B cell (primary cell): ENCODE results near the gene EVL. TPM values are rescaled to one million over a fixed set of nuclear protein-coding genes. Genes with fewer than 3 reads are reported as not detected.

ENCODE experiments used
- ATAC-seq: fragments of 200-7000 bp; cut with Tn5 transposase; one replicate; pipeline ENCODE4 v1.10.0; 2021; ENCODE audit warnings: low read depth, mild to moderate bottlenecking, moderate number of reproducible peaks, moderate library complexity
- CTCF ChIA-PET: fragments of 350-600 bp; sonication (Branson Sonifier 250); formaldehyde crosslinking; loops from one replicate; lab custom pipeline; 2021; ENCODE audit warnings: antibody characterized with exemption, inconsistent platforms; lab: Charles Lee
- POLR2A ChIA-PET: fragments of 350-600 bp; sonication (Branson Sonifier 250); formaldehyde crosslinking; loops from one replicate; lab custom pipeline; 2021; ENCODE audit warnings: antibody characterized with exemption; lab: Charles Lee
- DNase-seq: peaks from one replicate; pipeline ENCODE4 v3.0.0; 2013
- H2AFZ ChIP-seq: 2 replicates; pipeline ENCODE4 v1.6.1; 2012; ENCODE audit warnings: mild to moderate bottlenecking, low read depth, low read length; ENCODE audit not compliant: insufficient read depth, poor library complexity, severe bottlenecking
- H3K27ac ChIP-seq, 2 donors: 1 replicate in 1 of 2; 2 replicates in 1 of 2; pipeline ENCODE4 v1.5.1; 2012 to 2013; ENCODE audit warnings: low read length in 2 of 2, mild to moderate bottlenecking in 2 of 2, moderate library complexity in 1 of 2
- H3K27me3 ChIP-seq, 4 experiments: fragments of 200-600 bp in 1 of 4; sonication (generic) in 1 of 4; replicated peaks in 1 of 4; 1 replicate in 2 of 4; 2 replicates in 2 of 4; pipeline versions ENCODE4 v1.6.1 to v1.7.0; 2013 to 2016; ENCODE audit warnings: low read length in 3 of 4, mild to moderate bottlenecking in 2 of 4, mixed read lengths in 1 of 4, moderate library complexity in 1 of 4; ENCODE audit not compliant: insufficient read depth in 4 of 4, control insufficient read depth in 3 of 4; ENCODE audit errors: control extremely low read depth in 1 of 4
- H3K36me3 ChIP-seq, 2 experiments: replicated peaks in 1 of 2; 1 replicate in 1 of 2; 2 replicates in 1 of 2; pipeline versions ENCODE4 v1.6.1 to v1.7.1; 2013; ENCODE audit warnings: low read length in 1 of 2; ENCODE audit not compliant: insufficient read depth in 2 of 2, control insufficient read depth in 1 of 2; ENCODE audit errors: control extremely low read depth in 1 of 2, extremely low read depth in 1 of 2
- H3K4me1 ChIP-seq, 2 donors: fragments of 200-600 bp in 1 of 2; sonication (generic) in 1 of 2; 1 replicate in 1 of 2; 2 replicates in 1 of 2; pipeline versions ENCODE4 v1.5.1 to v1.6.1; 2013 to 2017; ENCODE audit warnings: low read length in 2 of 2; ENCODE audit not compliant: control insufficient read depth in 2 of 2, insufficient read depth in 2 of 2
- H3K4me2 ChIP-seq: replicated peaks from 2 replicates; pipeline ENCODE3; 2012; ENCODE audit warnings: mild to moderate bottlenecking, low read depth, low read length; ENCODE audit not compliant: poor library complexity, severe bottlenecking
- H3K4me3 ChIP-seq, 5 experiments: fragments of 200-600 bp in 1 of 5; sonication (generic) in 1 of 5; 1 replicate in 3 of 5; 2 replicates in 2 of 5; pipeline versions ENCODE4 v1.5.1 to v1.7.0; 2011 to 2016; ENCODE audit warnings: low read length in 4 of 5, mild to moderate bottlenecking in 4 of 5, low read depth in 2 of 5, control low read depth in 1 of 5, moderate library complexity in 1 of 5; ENCODE audit not compliant: insufficient read depth in 1 of 5; ENCODE audit errors: control extremely low read depth in 1 of 5, extremely low read depth in 1 of 5
- H3K79me2 ChIP-seq: fragments of 200-600 bp; sonication (generic); one replicate; pipeline ENCODE4 v1.6.0; 2016; ENCODE audit warnings: low read length; ENCODE audit not compliant: control insufficient read depth, insufficient read depth
- H3K9ac ChIP-seq: fragments of 200-600 bp; sonication (generic); 2 replicates; pipeline ENCODE4 v1.6.1; 2017; ENCODE audit warnings: mild to moderate bottlenecking, low read length, moderate library complexity
- H3K9me3 ChIP-seq, 3 donors: one replicate each; pipeline versions ENCODE4 v1.6.1 to v1.7.1; 2013; ENCODE audit warnings: low read length in 2 of 3; ENCODE audit not compliant: control insufficient read depth in 2 of 3, insufficient read depth in 1 of 3; ENCODE audit errors: control extremely low read depth in 1 of 3
- H4K20me1 ChIP-seq: 2 replicates; pipeline ENCODE4 v1.6.0; 2012; ENCODE audit warnings: mild to moderate bottlenecking, low read length; ENCODE audit not compliant: insufficient read depth, control insufficient read depth, poor library complexity, severe bottlenecking
- H3K27ac Mint-ChIP-seq: one replicate; pipeline ENCODE4 v1.8.0; 2021; ENCODE audit warnings: mixed read lengths
- H3K27me3 Mint-ChIP-seq: one replicate; pipeline ENCODE4 v1.8.0; 2021; ENCODE audit warnings: mixed read lengths
- H3K4me1 Mint-ChIP-seq: one replicate; pipeline ENCODE4 v1.8.0; 2021; ENCODE audit warnings: mixed read lengths
- H3K4me3 Mint-ChIP-seq: one replicate; pipeline ENCODE4 v1.8.0; 2021; ENCODE audit warnings: mixed read lengths
- H3K9me3 Mint-ChIP-seq: one replicate; pipeline ENCODE4 v1.8.0; 2022; ENCODE audit warnings: mixed read lengths; ENCODE audit not compliant: insufficient read depth
- EZH2 ChIP-seq: IDR thresholded peaks from 2 replicates; pipeline ENCODE4 v1.6.1; 2012; ENCODE audit warnings: borderline replicate concordance, low read depth, mild to moderate bottlenecking, moderate library complexity, low read length; ENCODE audit not compliant: insufficient read depth, poor library complexity, severe bottlenecking
- WGBS: methylation state at CpG from one replicate; pipeline ENCODE4 v1.1.5; 2013; ENCODE audit warnings: missing lambda C conversion rate; ENCODE audit not compliant: insufficient coverage; 5-methylcytosine and 5-hydroxymethylcytosine counted together
- intact Hi-C: fragments of 100-400 bp; cut with micrococcal nuclease; formaldehyde crosslinking; loops from one replicate; pipeline ENCODE4 v1.10.0; 2022
- polyA plus RNA-seq: library from polyadenylated mRNA; depleted of rRNA; stranded (reverse); fragments of >200 nt; gene quantifications from 2 replicates; pipeline ENCODE4 v1.2.3, GENCODE V29; 2012
- total RNA-seq, 2 donors: library from RNA; stranded (reverse); fragments of 120-200 nt in 1 of 2; gene quantifications; 1 replicate in 1 of 2; 2 replicates in 1 of 2; pipeline versions ENCODE4 v1.2.3 to v1.2.4, GENCODE V29; 2013 to 2022
- TF ChIP-seq, protein P1 (sequence below): fragments of 200-600 bp; IDR thresholded peaks from one replicate; pipeline ENCODE4 v1.8.0; 2022; ENCODE audit warnings: antibody characterized with exemption, mild to moderate bottlenecking

Gene EVL
- total and polyA plus RNA-seq, 2 donors (not counting 1 experiment from before 2014, with no cell fraction given), result 486 to 892 TPM

DNA sequence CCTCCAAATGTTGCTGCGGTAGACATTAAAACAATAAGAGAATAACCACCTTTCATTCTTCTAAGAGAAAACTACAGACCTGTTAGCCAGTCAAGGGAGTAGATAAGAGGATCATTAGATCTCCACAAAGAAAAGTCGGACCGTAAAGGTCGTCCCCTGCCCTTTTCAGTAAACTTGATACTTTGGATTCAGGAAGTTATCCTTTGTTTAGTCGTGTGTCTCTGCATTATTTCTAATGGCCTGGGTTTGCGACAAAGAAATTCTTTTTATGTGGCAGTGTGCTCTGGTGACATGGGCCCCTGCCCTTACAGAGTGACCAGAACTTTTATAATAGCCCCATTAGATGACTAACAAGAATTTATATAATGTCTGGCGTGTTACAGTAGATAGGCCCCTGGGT is 44.6 kb upstream of the EVL start:
- intact Hi-C loops, result no loop called here
- Mint-ChIP-seq H3K4me3 (no peak overlapping the region), H3K4me1 (no peaks in the 10 kb centered on the region), H3K27me3 (peaks cover 4% of the 10 kb centered on the region), H3K27ac (no peak overlapping the region), H3K9me3 (no peaks in the 10 kb centered on the region)
- Histone ChIP-seq H3K4me2 (no peak overlapping the region), H3K9ac (no peak overlapping the region), H3K9me3 (no peaks in the 10 kb centered on the region), H2AFZ (no peak overlapping the region), H3K36me3 (no peaks in the 10 kb centered on the region), H3K4me3 (no peak overlapping the region), H3K27me3 (peaks cover 0 to 2% (median 0%) of the 10 kb centered on the region in 4 experiments), H3K79me2 (no peaks in the 10 kb centered on the region), H4K20me1 (no peaks in the 10 kb centered on the region), H3K4me1 (no peaks in the 10 kb centered on the region), H3K27ac (no peak overlapping the region)
- TF ChIP-seq, protein P1, sequence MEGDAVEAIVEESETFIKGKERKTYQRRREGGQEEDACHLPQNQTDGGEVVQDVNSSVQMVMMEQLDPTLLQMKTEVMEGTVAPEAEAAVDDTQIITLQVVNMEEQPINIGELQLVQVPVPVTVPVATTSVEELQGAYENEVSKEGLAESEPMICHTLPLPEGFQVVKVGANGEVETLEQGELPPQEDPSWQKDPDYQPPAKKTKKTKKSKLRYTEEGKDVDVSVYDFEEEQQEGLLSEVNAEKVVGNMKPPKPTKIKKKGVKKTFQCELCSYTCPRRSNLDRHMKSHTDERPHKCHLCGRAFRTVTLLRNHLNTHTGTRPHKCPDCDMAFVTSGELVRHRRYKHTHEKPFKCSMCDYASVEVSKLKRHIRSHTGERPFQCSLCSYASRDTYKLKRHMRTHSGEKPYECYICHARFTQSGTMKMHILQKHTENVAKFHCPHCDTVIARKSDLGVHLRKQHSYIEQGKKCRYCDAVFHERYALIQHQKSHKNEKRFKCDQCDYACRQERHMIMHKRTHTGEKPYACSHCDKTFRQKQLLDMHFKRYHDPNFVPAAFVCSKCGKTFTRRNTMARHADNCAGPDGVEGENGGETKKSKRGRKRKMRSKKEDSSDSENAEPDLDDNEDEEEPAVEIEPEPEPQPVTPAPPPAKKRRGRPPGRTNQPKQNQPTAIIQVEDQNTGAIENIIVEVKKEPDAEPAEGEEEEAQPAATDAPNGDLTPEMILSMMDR, result no peak
- no peak for TF ChIP-seq EZH2
- DNase-seq (no peak), ATAC-seq (no peak)
- ChIA-PET CTCF (no interaction called here), POLR2A (no interaction called here)
- 93% methylated on average over 4 of the region's 7 CpGs for WGBS

DNA sequence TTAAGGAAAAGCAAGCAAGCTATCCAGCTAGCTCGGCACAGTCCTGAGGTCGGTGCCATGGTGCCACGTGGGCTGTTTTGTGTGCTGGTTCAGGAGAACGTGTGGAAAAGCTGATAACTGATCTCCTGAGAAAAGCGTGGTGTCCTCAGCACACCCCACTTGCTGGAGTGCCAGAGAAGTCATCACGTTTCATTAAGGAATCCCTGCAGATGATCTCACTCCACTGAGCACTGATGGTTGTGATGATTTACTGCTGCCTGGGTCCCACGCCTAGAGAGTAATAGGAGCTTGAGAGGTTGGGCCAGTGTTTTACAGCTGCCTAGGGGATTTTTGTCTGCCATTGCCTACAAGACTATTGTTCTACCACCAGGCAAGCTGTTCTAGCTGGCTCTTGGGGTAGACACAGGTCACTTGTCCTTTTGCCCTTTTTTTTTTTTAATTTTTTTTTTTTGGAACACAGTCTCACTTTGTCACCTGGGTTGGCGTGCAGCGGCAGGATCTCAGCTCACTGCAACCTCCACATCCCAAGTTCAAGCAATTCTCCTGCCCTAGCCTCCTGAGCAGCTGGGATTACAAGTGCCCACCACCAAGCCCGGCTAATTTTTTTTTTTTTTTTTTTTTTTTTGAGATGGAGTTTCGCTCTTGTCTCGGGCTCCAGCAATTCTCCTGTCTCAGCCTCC is 42.3 kb upstream of the EVL start:
- 94% methylated on average over 7 of the region's 12 CpGs for WGBS

More for the DNA sequence above, 42.3 kb upstream of the EVL start:
- no peak for ATAC-seq
- no peak overlapping the region for H3K9ac ChIP-seq
- no peaks in the 10 kb centered on the region for H3K4me1 Mint-ChIP-seq
- TF ChIP-seq, protein P1, result no peak
- no peak for TF ChIP-seq EZH2
- peaks cover 5% of the 10 kb centered on the region for H3K27me3 Mint-ChIP-seq
- no peak overlapping the region for H3K27ac Mint-ChIP-seq
- no peak overlapping the region for H3K27ac ChIP-seq
- H4K20me1 ChIP-seq, result no peaks in the 10 kb centered on the region
- H3K9me3 ChIP-seq, result no peaks in the 10 kb centered on the region
- H3K9me3 Mint-ChIP-seq, result no peaks in the 10 kb centered on the region
- no peaks in the 10 kb centered on the region for H3K36me3 ChIP-seq
- H3K79me2 ChIP-seq, result no peaks in the 10 kb centered on the region
- H3K4me3 ChIP-seq, result no peak overlapping the region
- peaks cover 0 to 2% (median 0%) of the 10 kb centered on the region in 4 experiments for H3K27me3 ChIP-seq
- intact Hi-C loops, result no loop called here
- ChIA-PET CTCF (no interaction called here), POLR2A (interaction anchor here (0.6 kb wide), 1 partner anchor 238 kb away, joined by 4 read pairs; no protein-coding TSS in a partner anchor)
- H3K4me2 ChIP-seq, result no peak overlapping the region
- no peak for DNase-seq
- no peak overlapping the region for H3K4me3 Mint-ChIP-seq
- H3K4me1 ChIP-seq, result no peaks in the 10 kb centered on the region
- H2AFZ ChIP-seq, result no peak overlapping the region
